Measurements from ENCODE around the gene ANAPC10.

DNA sequence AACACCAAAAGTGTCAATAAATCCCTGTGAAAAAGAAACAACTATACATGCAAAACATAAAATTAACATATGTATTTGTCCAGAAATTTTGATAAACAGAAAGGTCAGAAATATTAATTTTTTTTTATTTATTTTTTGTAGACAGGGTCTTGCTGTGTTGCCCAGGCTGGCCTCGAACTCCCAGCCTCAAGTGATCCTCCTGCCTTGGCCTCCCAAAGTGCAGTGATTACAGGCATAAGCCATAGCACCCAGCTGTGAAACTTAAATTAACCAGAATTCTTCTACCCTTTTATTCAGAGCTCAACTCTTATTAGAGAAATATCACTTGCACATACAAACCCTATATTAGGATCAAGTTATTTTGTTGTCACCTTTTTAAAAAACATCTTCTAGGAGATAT lies 16.2 kb downstream of the ANAPC10 start:
- TF ChIP-seq EZH2 (IDR thresholded peaks at IDR 0.05) (no peak), EGR1 (IDR thresholded peaks at IDR 0.05; ENCODE audit: low read depth) (no peak), POLR2A (IDR thresholded peaks at IDR 0.05; ENCODE audit: borderline replicate concordance, extremely low read depth, insufficient read depth, insufficient read length) (no peak)
- TF ChIP-seq, protein P1, sequence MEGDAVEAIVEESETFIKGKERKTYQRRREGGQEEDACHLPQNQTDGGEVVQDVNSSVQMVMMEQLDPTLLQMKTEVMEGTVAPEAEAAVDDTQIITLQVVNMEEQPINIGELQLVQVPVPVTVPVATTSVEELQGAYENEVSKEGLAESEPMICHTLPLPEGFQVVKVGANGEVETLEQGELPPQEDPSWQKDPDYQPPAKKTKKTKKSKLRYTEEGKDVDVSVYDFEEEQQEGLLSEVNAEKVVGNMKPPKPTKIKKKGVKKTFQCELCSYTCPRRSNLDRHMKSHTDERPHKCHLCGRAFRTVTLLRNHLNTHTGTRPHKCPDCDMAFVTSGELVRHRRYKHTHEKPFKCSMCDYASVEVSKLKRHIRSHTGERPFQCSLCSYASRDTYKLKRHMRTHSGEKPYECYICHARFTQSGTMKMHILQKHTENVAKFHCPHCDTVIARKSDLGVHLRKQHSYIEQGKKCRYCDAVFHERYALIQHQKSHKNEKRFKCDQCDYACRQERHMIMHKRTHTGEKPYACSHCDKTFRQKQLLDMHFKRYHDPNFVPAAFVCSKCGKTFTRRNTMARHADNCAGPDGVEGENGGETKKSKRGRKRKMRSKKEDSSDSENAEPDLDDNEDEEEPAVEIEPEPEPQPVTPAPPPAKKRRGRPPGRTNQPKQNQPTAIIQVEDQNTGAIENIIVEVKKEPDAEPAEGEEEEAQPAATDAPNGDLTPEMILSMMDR (IDR thresholded peaks at IDR 0.05 in 2 of 3, conservative IDR thresholded peaks at IDR 0.05 in 1 of 3; ENCODE audit: borderline replicate concordance in 1 of 3, insufficient read depth in 1 of 3, low read depth in 2 of 3, low read length in 2 of 3), result no peak

Data from HCT116 (cell line).